Gastrocnemius medialis (tissue), 4 donors: Measurements from ENCODE around the gene DNAJC25.

ENCODE experiments used
- POLR2A ChIP-seq, 2 donors: fragments of 450-650 bp; IDR thresholded peaks; one replicate each; pipeline ENCODE4 v1.6.1; 2017; ENCODE audit warnings: antibody characterized with exemption in 2 of 2, mild to moderate bottlenecking in 2 of 2, moderate library complexity in 2 of 2
- TF ChIP-seq, protein P1 (sequence below), 5 experiments: fragments of 450-650 bp in 3 of 5; fragments of 200-600 bp in 2 of 5; sonication (generic) in 2 of 5; IDR thresholded peaks in 4 of 5; conservative IDR thresholded peaks in 1 of 5; 1 replicate in 4 of 5; 2 replicates in 1 of 5; pipeline ENCODE4 v1.5.1; 2016 to 2019; ENCODE audit warnings: antibody characterized with exemption in 5 of 5, mild to moderate bottlenecking in 3 of 5, moderate library complexity in 3 of 5

DNA sequence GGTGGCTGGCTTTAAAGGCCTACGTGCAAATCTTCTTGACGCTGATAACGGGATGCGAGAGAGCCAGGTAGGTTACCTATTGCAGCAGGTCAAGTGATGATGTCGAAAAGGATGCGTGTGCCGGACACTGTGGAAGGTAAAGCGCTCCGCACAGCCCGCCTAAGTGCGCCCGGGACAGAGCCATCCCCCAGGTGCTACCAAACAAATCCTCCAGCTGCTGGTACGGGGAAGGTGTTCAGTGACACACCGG, 245 bp upstream of the DNAJC25 start:
- TF ChIP-seq, protein P1, sequence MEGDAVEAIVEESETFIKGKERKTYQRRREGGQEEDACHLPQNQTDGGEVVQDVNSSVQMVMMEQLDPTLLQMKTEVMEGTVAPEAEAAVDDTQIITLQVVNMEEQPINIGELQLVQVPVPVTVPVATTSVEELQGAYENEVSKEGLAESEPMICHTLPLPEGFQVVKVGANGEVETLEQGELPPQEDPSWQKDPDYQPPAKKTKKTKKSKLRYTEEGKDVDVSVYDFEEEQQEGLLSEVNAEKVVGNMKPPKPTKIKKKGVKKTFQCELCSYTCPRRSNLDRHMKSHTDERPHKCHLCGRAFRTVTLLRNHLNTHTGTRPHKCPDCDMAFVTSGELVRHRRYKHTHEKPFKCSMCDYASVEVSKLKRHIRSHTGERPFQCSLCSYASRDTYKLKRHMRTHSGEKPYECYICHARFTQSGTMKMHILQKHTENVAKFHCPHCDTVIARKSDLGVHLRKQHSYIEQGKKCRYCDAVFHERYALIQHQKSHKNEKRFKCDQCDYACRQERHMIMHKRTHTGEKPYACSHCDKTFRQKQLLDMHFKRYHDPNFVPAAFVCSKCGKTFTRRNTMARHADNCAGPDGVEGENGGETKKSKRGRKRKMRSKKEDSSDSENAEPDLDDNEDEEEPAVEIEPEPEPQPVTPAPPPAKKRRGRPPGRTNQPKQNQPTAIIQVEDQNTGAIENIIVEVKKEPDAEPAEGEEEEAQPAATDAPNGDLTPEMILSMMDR (IDR thresholded peaks at IDR 0.05 in 4 of 5, conservative IDR thresholded peaks at IDR 0.05 in 1 of 5), result no peak
- no peak for TF ChIP-seq POLR2A (IDR thresholded peaks at IDR 0.05)
